H1 (cell line): Measurements from ENCODE around the gene CTIF.

Experiments
- ATF2 ChIP-seq: IDR thresholded peaks from 2 replicates; pipeline ENCODE4 v1.6.1; 2012; ENCODE audit warnings: low read length, inconsistent platforms
- ATF3 ChIP-seq: IDR thresholded peaks from 2 replicates; pipeline ENCODE4 v1.6.1; 2011; ENCODE audit warnings: low read depth, mild to moderate bottlenecking, low read length; ENCODE audit not compliant: insufficient read depth
- CEBPB ChIP-seq: IDR thresholded peaks from 2 replicates; pipeline ENCODE4 v1.6.1; 2012; ENCODE audit warnings: low read depth, low read length
- CTCF ChIP-seq, 3 experiments: IDR thresholded peaks; 1 replicate in 2 of 3; 2 replicates in 1 of 3; pipeline versions ENCODE4 v1.5.1 to v1.6.1; 2011; ENCODE audit warnings: low read length in 3 of 3, mild to moderate bottlenecking in 3 of 3, inconsistent platforms in 2 of 3, low read depth in 1 of 3, moderate library complexity in 1 of 3; ENCODE audit not compliant: insufficient read depth in 1 of 3; ENCODE audit errors: control extremely low read depth in 1 of 3
- JUN ChIP-seq: IDR thresholded peaks from 2 replicates; pipeline ENCODE4 v1.6.1; 2011; ENCODE audit warnings: low read depth, mild to moderate bottlenecking, improper control_type of control experiment, low read length
- JUND ChIP-seq: IDR thresholded peaks from 2 replicates; pipeline ENCODE4 v1.6.1; 2011; ENCODE audit warnings: mild to moderate bottlenecking, improper control_type of control experiment, low read length
- MAFK ChIP-seq: IDR thresholded peaks from 2 replicates; pipeline ENCODE4 v1.6.1; 2012; ENCODE audit warnings: low read depth, mild to moderate bottlenecking, improper control_type of control experiment, low read length
- MAX ChIP-seq: IDR thresholded peaks from 2 replicates; pipeline ENCODE4 v1.6.1; 2012; ENCODE audit warnings: inconsistent platforms
- NANOG ChIP-seq: IDR thresholded peaks from 2 replicates; pipeline ENCODE4 v1.6.1; 2011; ENCODE audit warnings: low read length, low read depth, mild to moderate bottlenecking, inconsistent platforms; ENCODE audit not compliant: insufficient read depth, poor library complexity, severe bottlenecking
- POLR2A ChIP-seq, 2 experiments: IDR thresholded peaks; 1 replicate in 1 of 2; 2 replicates in 1 of 2; pipeline ENCODE4 v1.6.1; 2011; ENCODE audit warnings: low read depth in 2 of 2, low read length in 2 of 2, mild to moderate bottlenecking in 2 of 2; ENCODE audit errors: control extremely low read depth in 1 of 2
- POLR2AphosphoS5 ChIP-seq: IDR thresholded peaks from 2 replicates; pipeline ENCODE4 v1.6.1; 2011; ENCODE audit warnings: low read depth, low read length
- TEAD4 ChIP-seq: IDR thresholded peaks from 2 replicates; pipeline ENCODE4 v1.6.1; 2012; ENCODE audit warnings: low read depth, low read length, inconsistent platforms, mixed read lengths
- USF2 ChIP-seq: IDR thresholded peaks from 2 replicates; pipeline ENCODE4 v1.6.1; 2011; ENCODE audit warnings: low read length, improper control_type of control experiment

- TF ChIP-seq MAX, result no peak
- no peak for TF ChIP-seq CTCF (IDR thresholded peaks at IDR 0.05; ENCODE audit: control extremely low read depth in 1 of 3, insufficient read depth in 1 of 3, low read depth in 1 of 3, low read length in 3 of 3)
- no peak for TF ChIP-seq TEAD4
- TF ChIP-seq NANOG, result no peak
- TF ChIP-seq MAFK, result no peak
- no peak for TF ChIP-seq JUND
- no peak for TF ChIP-seq POLR2AphosphoS5
- TF ChIP-seq POLR2A (IDR thresholded peaks at IDR 0.05; ENCODE audit: control extremely low read depth in 1 of 2, low read depth in 2 of 2, low read length in 2 of 2), result no peak
- no peak for TF ChIP-seq USF2
- TF ChIP-seq CEBPB, result no peak
- no peak for TF ChIP-seq ATF3
- no peak for TF ChIP-seq ATF2
- no peak for TF ChIP-seq JUN
Measured at GRCh38 chr18:48790869-48791635, 252.2 kb downstream of the CTIF start.
